CD4-positive, alpha-beta T cell treated with Interferon alpha-2 for 1 hour (primary cell): ENCODE data around the gene UST.
"Not testable (repeated sequence)": the region's sequence is repeated elsewhere in the genome, so short reads cannot be mapped to it uniquely, and the experiment has no call there.

Experiments
- DNase-seq, 2 donors: peaks; one replicate each; pipeline ENCODE4 v3.0.0-alpha.2; 2020 to 2022

The UST gene

GRCh38 chr6:149098700-149099276, 352.0 kb downstream of the UST start:
- no peak for DNase-seq

- no peak for DNase-seq
These were observed 355.5 kb downstream of the UST start for GRCh38 chr6:149102324-149102723.

- DNase-seq, result not testable (repeated sequence)
These were observed 357.1 kb downstream of the UST start for GRCh38 chr6:149103950-149104349.

- no peak for DNase-seq
These were observed 360.7 kb downstream of the UST start for GRCh38 chr6:149107520-149107919.

- no peak for DNase-seq
These were observed 361.4 kb downstream of the UST start for GRCh38 chr6:149108038-149108748.

GRCh38 chr6:149108749-149109100, 361.9 kb downstream of the UST start:
- no peak for DNase-seq

- DNase-seq, result no peak
These were observed 362.7 kb downstream of the UST start for GRCh38 chr6:149109397-149110070.

GRCh38 chr6:149111556-149112115, 364.8 kb downstream of the UST start:
- DNase-seq, result no peak

- no peak for DNase-seq
These were observed 366.1 kb downstream of the UST start for GRCh38 chr6:149112976-149113375.

- DNase-seq, result no peak
These were observed 367.3 kb downstream of the UST start for GRCh38 chr6:149114167-149114566.

- no peak for DNase-seq
These were observed 372.2 kb downstream of the UST start for GRCh38 chr6:149118737-149119653.

- DNase-seq, result no peak
These were observed 376.3 kb downstream of the UST start for GRCh38 chr6:149122850-149123821.

GRCh38 chr6:149125309-149125708, 378.5 kb downstream of the UST start:
- no peak for DNase-seq
